Gastroesophageal sphincter (tissue), 2 donors: Measurements from ENCODE around the gene CEP170.

Experiments used
- EP300 ChIP-seq: sonication (generic); formaldehyde crosslinking; IDR thresholded peaks from one replicate; pipeline ENCODE4 v1.6.1; 2017; ENCODE audit warnings: antibody characterized with exemption, mild to moderate bottlenecking
- POLR2A ChIP-seq, 2 donors: fragments of 450-650 bp; IDR thresholded peaks; one replicate each; pipeline ENCODE4 v1.6.1; 2017; ENCODE audit warnings: antibody characterized with exemption in 2 of 2, mild to moderate bottlenecking in 2 of 2, moderate library complexity in 1 of 2

DNA sequence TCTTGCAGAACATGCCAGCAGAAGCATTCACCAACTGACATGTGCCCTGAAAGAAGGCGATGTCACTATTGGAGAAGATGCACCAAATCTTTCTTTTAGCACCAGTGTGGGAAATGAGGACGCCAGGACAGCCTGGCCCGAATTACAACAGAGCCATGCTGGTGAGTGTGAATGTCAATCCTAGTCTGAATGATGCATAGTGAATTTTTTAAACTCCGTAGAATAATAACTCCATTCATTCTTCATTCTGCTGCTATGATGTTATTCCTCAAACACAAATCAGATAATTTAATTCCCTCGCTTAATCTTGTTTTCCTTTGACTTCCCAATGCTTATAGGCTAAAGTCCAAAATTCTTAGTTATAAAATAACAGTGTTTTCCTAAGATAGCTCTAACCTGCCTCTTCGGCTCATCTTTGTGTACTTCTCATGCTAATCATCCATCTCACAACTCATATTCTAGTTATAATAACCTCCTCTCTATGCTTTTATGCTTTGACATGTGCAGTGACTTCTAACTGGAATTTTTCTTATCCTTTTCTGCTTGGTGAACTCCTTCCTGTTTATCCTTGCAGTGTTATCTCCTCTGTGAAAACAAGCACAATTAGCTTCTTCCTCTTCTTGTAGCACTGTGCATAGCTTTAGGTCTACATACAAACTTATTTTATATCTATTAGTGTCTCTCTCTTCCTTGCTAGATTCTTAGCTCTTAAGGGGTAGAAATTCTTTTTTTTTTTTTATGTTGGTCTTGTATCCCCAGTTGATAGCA, 15.2 kb upstream of the CEP170 start:
- TF ChIP-seq POLR2A (IDR thresholded peaks at IDR 0.05) (no peak), EP300 (no peak)
